ENCODE measurements around the gene MLF2. TPM values are rescaled to one million over a fixed set of nuclear protein-coding genes. Genes with fewer than 3 reads are reported as not detected.

The MLF2 gene
- total and polyA plus RNA-seq, 12 donors = 135 to 334 (median 229) TPM

- no peak for DNase-seq
- no peak overlapping the region for H3K4me3 ChIP-seq
- WGBS, 4 donors = 81 to 90% (median 87%) methylated on average over 4 to 5 of the region's 5 CpGs
- no peaks in the 10 kb centered on the region for H3K27me3 ChIP-seq
- H3K27ac ChIP-seq = no peak overlapping the region
- no peaks in the 10 kb centered on the region for H3K36me3 ChIP-seq (replicated peaks in 1 of 2)
- H3K9me3 ChIP-seq (replicated peaks in 1 of 3) = no peaks in the 10 kb centered on the region
- H3K4me1 ChIP-seq (replicated peaks in 1 of 2) = peaks cover 7 to 13% of the 10 kb centered on the region in 2 donors
- intact Hi-C loops (cut with DNase I) = loop anchor here in 1 of 2 donors (5.0 kb wide), 1 partner anchor 40 kb away; no protein-coding TSS in a partner anchor
- TF ChIP-seq CTCF (IDR thresholded peaks at IDR 0.05) = no peak
- TF ChIP-seq POLR2A (IDR thresholded peaks at IDR 0.05) = no peak
These were observed 24.4 kb upstream of the MLF2 start for GRCh38 chr12:6777386-6777785.

GRCh38 chr12:6775185-6776174 is 22.5 kb upstream of the MLF2 start:
- no peaks in the 10 kb centered on the region for H3K9me3 ChIP-seq (replicated peaks in 1 of 3)
- peaks cover 9 to 23% of the 10 kb centered on the region in 2 donors for H3K4me1 ChIP-seq (replicated peaks in 1 of 2)
- 80 to 92% (median 83%) methylated on average over 14 to 16 of the region's 16 CpGs for WGBS, 4 donors
- intact Hi-C loops (cut with DNase I) = loop anchor here in 1 of 2 donors (5.0 kb wide), 1 partner anchor 38 kb away; no protein-coding TSS in a partner anchor
- no peak for DNase-seq
- no peaks in the 10 kb centered on the region for H3K27me3 ChIP-seq
- no peak overlapping the region for H3K27ac ChIP-seq
- H3K36me3 ChIP-seq (replicated peaks in 1 of 2) = peaks cover 0 to under 1% of the 10 kb centered on the region in 2 donors
- no peak for TF ChIP-seq CTCF (IDR thresholded peaks at IDR 0.05)
- no peak for TF ChIP-seq POLR2A (IDR thresholded peaks at IDR 0.05)
- H3K4me3 ChIP-seq = no peak overlapping the region

- no peak for DNase-seq
- peaks cover 9 to 23% of the 10 kb centered on the region in 2 donors for H3K4me1 ChIP-seq (replicated peaks in 1 of 2)
These were observed 21.6 kb upstream of the MLF2 start for GRCh38 chr12:6774499-6775062.

More at GRCh38 chr12:6774499-6775062, 21.6 kb upstream of the MLF2 start:
- no peak overlapping the region for H3K27ac ChIP-seq
- peaks cover 0 to 10% of the 10 kb centered on the region in 2 donors for H3K36me3 ChIP-seq (replicated peaks in 1 of 2)
- H3K9me3 ChIP-seq (replicated peaks in 1 of 3) = no peaks in the 10 kb centered on the region
- intact Hi-C loops (cut with DNase I) = loop anchor here in 1 of 2 donors (5.0 kb wide), 1 partner anchor 37 kb away; no protein-coding TSS in a partner anchor
- no peaks in the 10 kb centered on the region for H3K27me3 ChIP-seq
- 83 to 92% (median 85%) methylated on average over 13 to 15 of the region's 15 CpGs for WGBS, 4 donors
- no peak overlapping the region for H3K4me3 ChIP-seq
- TF ChIP-seq POLR2A (IDR thresholded peaks at IDR 0.05) = no peak
- TF ChIP-seq CTCF (IDR thresholded peaks at IDR 0.05) = no peak

Data from adrenal gland (tissue), 12 donors.